GM12892 (cell line): Measurements from ENCODE around the gene PRR35.

Experiments used
- POLR2AphosphoS5 ChIP-seq: IDR thresholded peaks from 2 replicates; pipeline ENCODE4 v1.6.1; 2011; ENCODE audit warnings: low read depth, low read length, control low read depth
- TAF1 ChIP-seq: IDR thresholded peaks from 2 replicates; pipeline ENCODE4 v1.6.1; 2011; ENCODE audit warnings: low read depth, mild to moderate bottlenecking, control low read depth, low read length, borderline replicate concordance

DNA sequence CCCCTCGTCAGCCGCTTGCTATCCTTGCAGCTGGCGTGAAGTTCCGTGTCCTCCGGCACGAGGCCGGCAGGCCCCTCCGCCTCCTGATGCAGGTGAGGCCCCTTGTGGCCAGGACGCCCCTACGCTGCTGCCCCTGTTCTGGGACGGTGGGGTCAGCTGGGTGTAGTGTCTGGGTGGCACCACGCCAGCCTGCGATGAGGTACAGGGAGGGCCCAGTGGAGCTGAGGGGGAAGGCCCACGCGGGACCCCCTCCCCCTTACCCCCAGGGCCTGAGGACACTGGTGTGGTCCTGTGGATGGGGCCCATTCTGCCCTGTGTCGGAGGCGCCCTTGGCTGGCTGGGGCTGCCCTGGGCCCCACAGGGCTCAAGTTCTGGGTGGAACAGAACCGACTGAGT is 22.0 kb downstream of the PRR35 start:
- TF ChIP-seq POLR2AphosphoS5, result no peak
- no peak for TF ChIP-seq TAF1
